Trophoblast cell (in vitro differentiated cells and primary cell): Measurements from ENCODE around the gene RCOR2.

Experiments used
- DNase-seq, 2 donors: peaks; one replicate each; pipeline ENCODE4 v3.0.0-alpha.2; 2016
- H2AFZ ChIP-seq: 2 replicates; pipeline ENCODE4 v1.6.1; 2013; ENCODE audit warnings: low read length, moderate library complexity, mild to moderate bottlenecking; ENCODE audit not compliant: insufficient read depth, poor library complexity
- H2AK5ac ChIP-seq: 2 replicates; pipeline ENCODE4 v1.6.1; 2013; ENCODE audit warnings: mild to moderate bottlenecking, low read length
- H2BK120ac ChIP-seq: 2 replicates; pipeline ENCODE4 v1.6.1; 2013; ENCODE audit warnings: low read length, mild to moderate bottlenecking, moderate library complexity; ENCODE audit not compliant: insufficient read depth, poor library complexity
- H2BK12ac ChIP-seq: 2 replicates; pipeline ENCODE4 v1.6.1; 2013; ENCODE audit warnings: mild to moderate bottlenecking, low read length, moderate library complexity
- H2BK5ac ChIP-seq: 2 replicates; pipeline ENCODE4 v1.6.1; 2013; ENCODE audit warnings: low read length, low read depth, moderate library complexity, mild to moderate bottlenecking; ENCODE audit not compliant: poor library complexity
- H3K14ac ChIP-seq: 2 replicates; pipeline ENCODE4 v1.6.1; 2013; ENCODE audit warnings: mild to moderate bottlenecking, low read length
- H3K18ac ChIP-seq: 2 replicates; pipeline ENCODE4 v1.6.1; 2013; ENCODE audit warnings: mild to moderate bottlenecking, low read length
- H3K23ac ChIP-seq: 2 replicates; pipeline ENCODE4 v1.6.1; 2013; ENCODE audit warnings: low read length
- H3K27ac ChIP-seq: 2 replicates; pipeline ENCODE4 v1.5.1; 2013; ENCODE audit warnings: low read depth, mild to moderate bottlenecking, inconsistent platforms, low read length, moderate library complexity
- H3K27me3 ChIP-seq: 2 replicates; pipeline ENCODE4 v1.6.1; 2013; ENCODE audit warnings: inconsistent platforms, mild to moderate bottlenecking, low read length, moderate library complexity; ENCODE audit not compliant: insufficient read depth
- H3K36me3 ChIP-seq, 2 experiments: 1 replicate in 1 of 2; 2 replicates in 1 of 2; pipeline ENCODE4 v1.6.1; 2013; ENCODE audit warnings: low read length in 2 of 2, mild to moderate bottlenecking in 2 of 2, moderate library complexity in 1 of 2; ENCODE audit not compliant: insufficient read depth in 2 of 2, control insufficient read depth in 1 of 2
- H3K4ac ChIP-seq: 2 replicates; pipeline ENCODE4 v1.6.1; 2013; ENCODE audit warnings: low read depth, mild to moderate bottlenecking, low read length, moderate library complexity
- H3K4me1 ChIP-seq, 2 experiments: 1 replicate in 1 of 2; 2 replicates in 1 of 2; pipeline ENCODE4 v1.6.1; 2013; ENCODE audit warnings: low read length in 2 of 2, mild to moderate bottlenecking in 2 of 2, moderate library complexity in 1 of 2; ENCODE audit not compliant: insufficient read depth in 2 of 2, control insufficient read depth in 1 of 2
- H3K4me2 ChIP-seq: 2 replicates; pipeline ENCODE4 v1.6.1; 2013; ENCODE audit warnings: inconsistent platforms, mild to moderate bottlenecking, low read length, moderate library complexity
- H3K4me3 ChIP-seq: 2 replicates; pipeline ENCODE4 v1.5.1; 2013; ENCODE audit warnings: mild to moderate bottlenecking, low read depth, low read length, inconsistent platforms
- H3K79me1 ChIP-seq: one replicate; pipeline ENCODE4 v1.6.1; 2013; ENCODE audit warnings: low read length
- H3K79me2 ChIP-seq: 2 replicates; pipeline ENCODE4 v1.6.1; 2013; ENCODE audit warnings: low read length, mild to moderate bottlenecking; ENCODE audit not compliant: control insufficient read depth, insufficient read depth, poor library complexity
- H3K9ac ChIP-seq: 2 replicates; pipeline ENCODE4 v1.6.1; 2013; ENCODE audit warnings: mild to moderate bottlenecking, low read length
- H3K9me3 ChIP-seq: 2 replicates; pipeline ENCODE4 v1.6.1; 2013; ENCODE audit warnings: low read depth, mild to moderate bottlenecking, control low read depth, inconsistent platforms, low read length; ENCODE audit not compliant: insufficient read depth
- H4K12ac ChIP-seq: 2 replicates; pipeline ENCODE4 v1.6.1; 2013; ENCODE audit warnings: low read depth, mild to moderate bottlenecking, low read length, moderate library complexity
- H4K8ac ChIP-seq: 2 replicates; pipeline ENCODE4 v1.6.1; 2013; ENCODE audit warnings: low read depth, mild to moderate bottlenecking, low read length, moderate library complexity
- H4K91ac ChIP-seq: one replicate; pipeline ENCODE4 v1.6.1; 2013; ENCODE audit warnings: low read depth, mild to moderate bottlenecking, low read length, moderate library complexity
- WGBS: extraction: QIAGEN DNeasy Blood & Tissue Kit; methylation state at CpG from one replicate; pipeline ENCODE4 v1.1.7; 2013; ENCODE audit warnings: missing lambda C conversion rate; ENCODE audit not compliant: insufficient read length, insufficient coverage; ENCODE audit errors: extremely low coverage; 5-methylcytosine and 5-hydroxymethylcytosine counted together

Gene RCOR2

DNA sequence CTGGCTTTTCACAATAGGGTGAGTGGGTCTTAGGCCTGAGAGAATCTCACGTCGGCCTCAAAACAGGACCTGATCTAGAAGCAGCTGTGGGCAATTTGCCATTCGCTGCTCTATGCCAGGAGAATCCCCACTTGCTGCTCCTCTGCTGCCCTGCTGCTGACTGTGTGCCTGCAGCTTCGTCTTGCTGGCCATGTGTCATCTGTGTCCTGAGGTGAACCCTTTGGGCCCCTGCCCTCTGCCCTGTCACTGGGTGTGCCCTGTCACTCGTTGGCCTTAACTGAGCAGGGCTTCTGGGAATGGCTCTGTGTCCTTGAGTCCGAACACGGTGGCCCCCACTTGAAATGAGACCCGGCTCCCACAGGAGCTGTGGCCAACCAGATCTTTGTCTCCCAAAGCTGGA is 28.0 kb upstream of the RCOR2 start:
- Histone ChIP-seq H2BK12ac (no peak overlapping the region), H4K8ac (no peak overlapping the region), H3K9ac (no peak overlapping the region), H2AFZ (no peak overlapping the region), H4K12ac (no peak overlapping the region), H3K27ac (no peak overlapping the region), H3K4me3 (no peak overlapping the region), H3K27me3 (no peaks in the 10 kb centered on the region), H3K79me2 (no peaks in the 10 kb centered on the region), H3K36me3 (peaks cover 16 to 23% of the 10 kb centered on the region in 2 experiments), H2AK5ac (no peak overlapping the region), H3K4me2 (no peak overlapping the region), H2BK120ac (no peak overlapping the region), H3K9me3 (peaks cover 6% of the 10 kb centered on the region), H3K79me1 (no peaks in the 10 kb centered on the region), H3K23ac (no peak overlapping the region), H3K18ac (no peak overlapping the region), H4K91ac (no peak overlapping the region), H2BK5ac (no peak overlapping the region), H3K4ac (no peak overlapping the region), H3K14ac (no peak overlapping the region), H3K4me1 (no peaks in the 10 kb centered on the region)
- DNase-seq: peak in 1 of 2 donors; percentile 29
- no CpG with 5 or more reads among the region's 8 CpGs for WGBS

DNA sequence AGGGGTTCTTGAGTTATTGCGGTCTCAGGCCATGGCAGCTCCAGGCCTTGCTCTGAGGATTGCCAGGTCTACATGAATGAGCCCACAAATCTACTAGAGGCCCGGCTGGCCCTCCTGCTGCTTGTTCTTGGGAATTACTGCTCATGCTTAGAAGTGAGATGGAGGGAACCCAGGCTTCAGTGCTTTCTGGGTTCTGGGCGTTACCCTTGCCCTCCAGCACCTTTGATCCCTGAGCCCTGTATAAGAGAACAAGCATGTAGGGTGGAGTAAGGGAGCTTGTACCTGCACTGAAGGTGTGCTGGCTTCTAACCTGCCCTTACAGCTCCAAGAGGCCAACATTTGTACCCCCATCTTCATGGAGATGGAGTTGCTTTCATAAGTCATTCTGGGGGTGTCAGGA is 25.8 kb upstream of the RCOR2 start:
- H2AFZ ChIP-seq: no peak overlapping the region
- no peak for DNase-seq
- peaks cover 2% of the 10 kb centered on the region for H3K79me2 ChIP-seq
- H3K4me3 ChIP-seq: no peak overlapping the region
- no peaks in the 10 kb centered on the region for H3K27me3 ChIP-seq
- peaks cover 6% of the 10 kb centered on the region for H3K9me3 ChIP-seq
- H4K12ac ChIP-seq: no peak overlapping the region
- H3K14ac ChIP-seq: no peak overlapping the region
- H3K9ac ChIP-seq: no peak overlapping the region
- peaks cover 2% of the 10 kb centered on the region for H3K79me1 ChIP-seq
- H3K36me3 ChIP-seq: peaks cover 16 to 20% of the 10 kb centered on the region in 2 experiments
- H2BK5ac ChIP-seq: no peak overlapping the region
- no peak overlapping the region for H4K91ac ChIP-seq
- H3K4ac ChIP-seq: peak overlapping the region; percentile 55
- H2BK12ac ChIP-seq: no peak overlapping the region
- peaks cover 0 to 2% of the 10 kb centered on the region in 2 experiments for H3K4me1 ChIP-seq
- no peak overlapping the region for H3K27ac ChIP-seq
- H2AK5ac ChIP-seq: no peak overlapping the region
- H3K4me2 ChIP-seq: no peak overlapping the region
- no peak overlapping the region for H3K18ac ChIP-seq
- no peak overlapping the region for H2BK120ac ChIP-seq
- no peak overlapping the region for H4K8ac ChIP-seq
- WGBS: no CpG with 5 or more reads among the region's 3 CpGs
- no peak overlapping the region for H3K23ac ChIP-seq

DNA sequence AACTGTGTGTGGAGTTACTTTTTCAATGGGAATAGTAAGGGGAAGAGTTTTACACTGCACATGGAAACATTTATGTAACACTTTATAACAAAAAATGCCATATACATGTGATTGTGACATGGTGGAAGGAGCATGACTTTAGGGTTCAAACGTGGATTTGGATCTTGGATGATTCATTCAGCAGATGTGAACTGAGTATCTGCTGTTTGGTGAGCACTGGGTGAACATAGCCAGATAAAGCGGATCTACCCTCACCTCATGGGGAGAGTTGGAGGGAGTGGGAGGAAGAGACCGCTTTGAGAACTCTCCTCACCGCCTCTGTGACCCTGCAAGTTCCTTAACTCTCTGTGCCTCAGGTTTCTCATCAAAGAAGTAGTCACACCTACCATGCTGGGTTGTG is 24.9 kb upstream of the RCOR2 start:
- Histone ChIP-seq H3K4me2 (no peak overlapping the region), H3K4ac (peak overlapping the region; percentile 37), H2AK5ac (no peak overlapping the region), H3K36me3 (peaks cover 16 to 19% of the 10 kb centered on the region in 2 experiments), H2AFZ (no peak overlapping the region), H3K9ac (no peak overlapping the region), H4K8ac (no peak overlapping the region), H3K9me3 (peaks cover 6% of the 10 kb centered on the region), H3K4me3 (no peak overlapping the region), H4K12ac (no peak overlapping the region), H3K27me3 (no peaks in the 10 kb centered on the region), H3K79me1 (peaks cover 2% of the 10 kb centered on the region), H2BK120ac (no peak overlapping the region), H3K4me1 (peaks cover 0 to 2% of the 10 kb centered on the region in 2 experiments), H3K14ac (no peak overlapping the region), H3K23ac (no peak overlapping the region), H3K18ac (no peak overlapping the region), H4K91ac (no peak overlapping the region), H2BK12ac (no peak overlapping the region), H3K79me2 (peaks cover 2% of the 10 kb centered on the region), H2BK5ac (no peak overlapping the region), H3K27ac (no peak overlapping the region)
- no CpG with 5 or more reads among the region's 4 CpGs for WGBS
- DNase-seq: no peak

DNA sequence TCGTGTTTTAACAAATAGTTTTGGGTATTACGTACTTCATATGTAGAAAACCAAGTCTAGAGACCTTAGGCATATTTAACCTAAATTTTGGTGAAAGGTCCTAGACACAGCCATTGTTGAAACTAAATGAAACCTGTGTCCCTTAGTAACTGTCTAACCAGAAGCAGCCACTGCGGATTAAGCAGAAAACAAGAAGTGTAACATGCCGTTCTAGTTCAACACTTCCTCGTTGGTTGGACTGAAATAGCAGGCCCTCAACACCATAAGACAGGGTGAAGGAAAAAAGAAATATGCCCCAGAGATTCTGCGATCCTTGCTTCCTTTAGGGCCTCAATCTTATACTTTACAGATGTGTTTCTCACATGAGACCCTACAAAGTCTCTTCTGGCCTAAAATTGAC is 23.8 kb upstream of the RCOR2 start:
- no peak overlapping the region for H3K27ac ChIP-seq
- DNase-seq: peak in 1 of 2 donors; percentile 49
- no peak overlapping the region for H2AK5ac ChIP-seq
- H3K4me1 ChIP-seq: peaks cover 0 to 2% of the 10 kb centered on the region in 2 experiments
- no peak overlapping the region for H2BK12ac ChIP-seq
- H3K4me3 ChIP-seq: no peak overlapping the region
- H3K27me3 ChIP-seq: no peaks in the 10 kb centered on the region
- H4K8ac ChIP-seq: no peak overlapping the region
- no peak overlapping the region for H3K4ac ChIP-seq
- no peak overlapping the region for H3K14ac ChIP-seq
- no peak overlapping the region for H3K18ac ChIP-seq
- H3K23ac ChIP-seq: no peak overlapping the region
- H3K36me3 ChIP-seq: peaks cover 8 to 10% of the 10 kb centered on the region in 2 experiments
- no peak overlapping the region for H4K12ac ChIP-seq
- peaks cover 2% of the 10 kb centered on the region for H3K79me1 ChIP-seq
- no peak overlapping the region for H2AFZ ChIP-seq
- WGBS: no CpG with 5 or more reads among the region's 6 CpGs
- peaks cover 6% of the 10 kb centered on the region for H3K9me3 ChIP-seq
- no peak overlapping the region for H3K9ac ChIP-seq
- no peak overlapping the region for H2BK120ac ChIP-seq
- H2BK5ac ChIP-seq: no peak overlapping the region
- H3K4me2 ChIP-seq: no peak overlapping the region
- H4K91ac ChIP-seq: no peak overlapping the region
- peaks cover 2% of the 10 kb centered on the region for H3K79me2 ChIP-seq
